DND-41 (cell line): ENCODE results near the gene MYO16.

ENCODE experiments used
- CTCF ChIP-seq: IDR thresholded peaks from 2 replicates; pipeline ENCODE4 v1.5.1; 2012; ENCODE audit warnings: borderline replicate concordance, low read length, moderate library complexity, mild to moderate bottlenecking; ENCODE audit not compliant: poor library complexity, severe bottlenecking; ENCODE audit errors: extremely low read depth
- EZH2 ChIP-seq: IDR thresholded peaks from 3 replicates; pipeline ENCODE4 v1.6.1; 2012; ENCODE audit warnings: borderline replicate concordance, low read depth, mild to moderate bottlenecking, moderate library complexity, low read length, inconsistent platforms; ENCODE audit not compliant: severe bottlenecking

- TF ChIP-seq CTCF (no peak), EZH2 (no peak)
Measured at GRCh38 chr13:108674771-108675170, 45.4 kb downstream of the MYO16 start.
